GM23338 (cell line): ENCODE data around the gene TNFRSF4. TPM values are rescaled to one million over a fixed set of nuclear protein-coding genes. Genes with fewer than 3 reads are reported as not detected.

Experiments
- ATAC-seq: fragments of 200-7000 bp; cut with Tn5 transposase; 3 replicates; pipeline ENCODE4 v1.9.1; 2020
- DNase-seq: peaks from one replicate; pipeline ENCODE4 v3.0.0-alpha.2; 2015; ENCODE audit warnings: low spot score
- H2AFZ ChIP-seq: fragments of 200-600 bp; sonication (generic); 2 replicates; pipeline ENCODE4 v1.8.0; 2016; ENCODE audit warnings: antibody characterized with exemption, mild to moderate bottlenecking, moderate library complexity
- H3F3A ChIP-seq: fragments of 200-600 bp; sonication (generic); replicated peaks from 2 replicates; pipeline ENCODE4 v1.8.0; 2017; ENCODE audit warnings: antibody characterized with exemption, mixed run types, low read depth
- H3K27ac ChIP-seq: fragments of 200-600 bp; sonication (generic); 2 replicates; pipeline ENCODE4 v1.6.1; 2016; ENCODE audit warnings: low read depth
- H3K27me3 ChIP-seq: fragments of 200-600 bp; sonication (generic); 2 replicates; pipeline ENCODE4 v1.8.0; 2016; ENCODE audit warnings: mild to moderate bottlenecking, mixed run types, moderate library complexity; ENCODE audit not compliant: insufficient read depth
- H3K36me3 ChIP-seq: fragments of 200-600 bp; sonication (generic); 2 replicates; pipeline ENCODE4 v1.8.0; 2016; ENCODE audit warnings: mild to moderate bottlenecking; ENCODE audit not compliant: insufficient read depth
- H3K4me1 ChIP-seq: fragments of 200-600 bp; sonication (generic); 2 replicates; pipeline ENCODE4 v1.8.0; 2016; ENCODE audit warnings: mild to moderate bottlenecking, moderate library complexity; ENCODE audit not compliant: insufficient read depth
- H3K4me2 ChIP-seq: fragments of 200-600 bp; sonication (generic); 2 replicates; pipeline ENCODE4 v1.7.1; 2017; ENCODE audit warnings: mixed run types
- H3K4me3 ChIP-seq: fragments of 200-600 bp; sonication (generic); 2 replicates; pipeline ENCODE4 v1.6.1; 2016; ENCODE audit warnings: mixed run types
- H3K79me2 ChIP-seq: fragments of 200-600 bp; sonication (generic); replicated peaks from 2 replicates; pipeline ENCODE4 v1.8.0; 2017; ENCODE audit warnings: mild to moderate bottlenecking; ENCODE audit not compliant: insufficient read depth
- H3K9me2 ChIP-seq: fragments of 200-600 bp; sonication (generic); 2 replicates; pipeline ENCODE4 v1.8.0; 2017; ENCODE audit not compliant: insufficient read depth
- H4K20me1 ChIP-seq: fragments of 200-600 bp; sonication (generic); replicated peaks from 2 replicates; pipeline ENCODE4 v1.8.0; 2017; ENCODE audit warnings: mild to moderate bottlenecking; ENCODE audit not compliant: insufficient read depth
- H3K27ac Mint-ChIP-seq: 2 replicates; pipeline ENCODE4 v1.8.0; 2020; ENCODE audit warnings: inconsistent platforms, mild to moderate bottlenecking, moderate library complexity, mixed read lengths
- H3K27me3 Mint-ChIP-seq: 3 replicates; pipeline ENCODE4 v1.8.0; 2022; ENCODE audit warnings: low read depth, mild to moderate bottlenecking, moderate library complexity, mixed read lengths, inconsistent platforms; ENCODE audit not compliant: insufficient read depth, poor library complexity
- H3K36me3 Mint-ChIP-seq: 3 replicates; pipeline ENCODE4 v1.8.0; 2021; ENCODE audit warnings: low read depth, mild to moderate bottlenecking, inconsistent platforms, moderate library complexity, mixed read lengths
- H3K4me1 Mint-ChIP-seq: 3 replicates; pipeline ENCODE4 v1.8.0; 2020; ENCODE audit warnings: mild to moderate bottlenecking, inconsistent platforms, mixed read lengths
- H3K4me3 Mint-ChIP-seq: 3 replicates; pipeline ENCODE4 v1.8.0; 2021; ENCODE audit warnings: moderate library complexity, mild to moderate bottlenecking, inconsistent platforms, mixed read lengths
- H3K9me3 Mint-ChIP-seq: 3 replicates; pipeline ENCODE4 v1.8.0; 2020; ENCODE audit warnings: moderate library complexity, mild to moderate bottlenecking, inconsistent platforms, mixed read lengths
- EZH2 ChIP-seq: fragments of 200-600 bp; sonication (generic); IDR thresholded peaks from one replicate; pipeline ENCODE4 v1.8.0; 2017; ENCODE audit warnings: antibody characterized with exemption, mild to moderate bottlenecking, low read depth; ENCODE audit not compliant: unreplicated experiment
- EZH2phosphoT487 ChIP-seq: fragments of 200-600 bp; sonication (generic); IDR thresholded peaks from one replicate; pipeline ENCODE4 v1.8.1; 2018; ENCODE audit warnings: antibody characterized with exemption; ENCODE audit not compliant: unreplicated experiment
- JUNB ChIP-seq: IDR thresholded peaks from one replicate; pipeline ENCODE4 v1.6.1; 2016; ENCODE audit warnings: antibody characterized with exemption; ENCODE audit not compliant: unreplicated experiment
- POLR2AphosphoS5 ChIP-seq: IDR thresholded peaks from 2 replicates; pipeline ENCODE4 v1.6.1; 2016; ENCODE audit warnings: antibody characterized with exemption, low read depth
- ZNF331 ChIP-seq: fragments of 250-450 bp; sonication (Bioruptor Pico); IDR thresholded peaks from 2 replicates; pipeline ENCODE4 v1.5.0; 2020; ENCODE audit warnings: low read depth, mild to moderate bottlenecking, moderate library complexity
- polyA plus RNA-seq: library from polyadenylated mRNA; unstranded; fragments of >200 nt; fragmentation: Nextera tagmentation; extraction: Ambion mirVana; gene quantifications from 2 replicates; pipeline ENCODE4 v1.2.1, GENCODE V29; 2016
- total RNA-seq: library from RNA; depleted of rRNA; stranded (reverse); fragments of >200 nt; shearing (Covaris generic); gene quantifications from 2 replicates; pipeline ENCODE4 v1.2.3, GENCODE V29; 2014
- TF ChIP-seq, protein P1 (sequence below): fragments of 250-450 bp; sonication (Bioruptor Pico); IDR thresholded peaks from 2 replicates; pipeline ENCODE4 v1.5.0; 2020; ENCODE audit warnings: mild to moderate bottlenecking, moderate library complexity
- TF ChIP-seq, protein P2 (sequence below), 2 experiments: fragments of 200-600 bp in 1 of 2; sonication (generic) in 1 of 2; conservative IDR thresholded peaks; 2 replicates each; pipeline versions ENCODE4 v1.5.1 to v1.6.1; 2016 to 2017; ENCODE audit warnings: antibody characterized with exemption in 2 of 2, low read depth in 2 of 2, mild to moderate bottlenecking in 2 of 2, moderate library complexity in 1 of 2
- TF ChIP-seq, protein P3 (sequence below): IDR thresholded peaks from 2 replicates; pipeline ENCODE4 v1.6.1; 2016; ENCODE audit warnings: antibody characterized with exemption

The TNFRSF4 gene
- total and polyA plus RNA-seq, 2 experiments from 2014 or later, result not detected

DNA sequence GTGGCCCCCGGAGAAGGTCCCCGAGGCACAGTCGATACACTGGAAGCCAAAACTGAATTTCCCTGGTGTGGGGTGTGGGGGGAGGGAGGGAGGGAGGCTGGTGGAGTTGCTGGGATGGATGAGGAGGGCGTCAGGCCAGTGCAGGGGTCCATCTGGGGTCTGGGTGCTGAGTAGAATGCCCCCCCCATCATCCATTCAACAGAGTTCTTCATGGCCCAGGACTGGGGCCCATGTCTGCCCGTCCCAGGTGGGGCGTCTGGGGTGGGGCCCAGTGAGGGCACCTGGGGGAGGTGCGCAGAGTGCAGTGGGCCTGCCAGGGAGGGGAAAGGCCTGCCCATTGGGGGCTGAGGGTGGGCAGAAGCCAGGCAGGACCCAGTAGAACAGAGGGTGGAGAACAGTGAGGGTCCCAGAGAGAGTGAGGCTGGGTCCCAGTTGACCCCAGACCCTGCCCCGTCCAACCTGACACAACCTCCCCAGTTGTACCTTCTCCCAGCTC lies 9.5 kb downstream of the TNFRSF4 start (continued):
- TF ChIP-seq, protein P1, sequence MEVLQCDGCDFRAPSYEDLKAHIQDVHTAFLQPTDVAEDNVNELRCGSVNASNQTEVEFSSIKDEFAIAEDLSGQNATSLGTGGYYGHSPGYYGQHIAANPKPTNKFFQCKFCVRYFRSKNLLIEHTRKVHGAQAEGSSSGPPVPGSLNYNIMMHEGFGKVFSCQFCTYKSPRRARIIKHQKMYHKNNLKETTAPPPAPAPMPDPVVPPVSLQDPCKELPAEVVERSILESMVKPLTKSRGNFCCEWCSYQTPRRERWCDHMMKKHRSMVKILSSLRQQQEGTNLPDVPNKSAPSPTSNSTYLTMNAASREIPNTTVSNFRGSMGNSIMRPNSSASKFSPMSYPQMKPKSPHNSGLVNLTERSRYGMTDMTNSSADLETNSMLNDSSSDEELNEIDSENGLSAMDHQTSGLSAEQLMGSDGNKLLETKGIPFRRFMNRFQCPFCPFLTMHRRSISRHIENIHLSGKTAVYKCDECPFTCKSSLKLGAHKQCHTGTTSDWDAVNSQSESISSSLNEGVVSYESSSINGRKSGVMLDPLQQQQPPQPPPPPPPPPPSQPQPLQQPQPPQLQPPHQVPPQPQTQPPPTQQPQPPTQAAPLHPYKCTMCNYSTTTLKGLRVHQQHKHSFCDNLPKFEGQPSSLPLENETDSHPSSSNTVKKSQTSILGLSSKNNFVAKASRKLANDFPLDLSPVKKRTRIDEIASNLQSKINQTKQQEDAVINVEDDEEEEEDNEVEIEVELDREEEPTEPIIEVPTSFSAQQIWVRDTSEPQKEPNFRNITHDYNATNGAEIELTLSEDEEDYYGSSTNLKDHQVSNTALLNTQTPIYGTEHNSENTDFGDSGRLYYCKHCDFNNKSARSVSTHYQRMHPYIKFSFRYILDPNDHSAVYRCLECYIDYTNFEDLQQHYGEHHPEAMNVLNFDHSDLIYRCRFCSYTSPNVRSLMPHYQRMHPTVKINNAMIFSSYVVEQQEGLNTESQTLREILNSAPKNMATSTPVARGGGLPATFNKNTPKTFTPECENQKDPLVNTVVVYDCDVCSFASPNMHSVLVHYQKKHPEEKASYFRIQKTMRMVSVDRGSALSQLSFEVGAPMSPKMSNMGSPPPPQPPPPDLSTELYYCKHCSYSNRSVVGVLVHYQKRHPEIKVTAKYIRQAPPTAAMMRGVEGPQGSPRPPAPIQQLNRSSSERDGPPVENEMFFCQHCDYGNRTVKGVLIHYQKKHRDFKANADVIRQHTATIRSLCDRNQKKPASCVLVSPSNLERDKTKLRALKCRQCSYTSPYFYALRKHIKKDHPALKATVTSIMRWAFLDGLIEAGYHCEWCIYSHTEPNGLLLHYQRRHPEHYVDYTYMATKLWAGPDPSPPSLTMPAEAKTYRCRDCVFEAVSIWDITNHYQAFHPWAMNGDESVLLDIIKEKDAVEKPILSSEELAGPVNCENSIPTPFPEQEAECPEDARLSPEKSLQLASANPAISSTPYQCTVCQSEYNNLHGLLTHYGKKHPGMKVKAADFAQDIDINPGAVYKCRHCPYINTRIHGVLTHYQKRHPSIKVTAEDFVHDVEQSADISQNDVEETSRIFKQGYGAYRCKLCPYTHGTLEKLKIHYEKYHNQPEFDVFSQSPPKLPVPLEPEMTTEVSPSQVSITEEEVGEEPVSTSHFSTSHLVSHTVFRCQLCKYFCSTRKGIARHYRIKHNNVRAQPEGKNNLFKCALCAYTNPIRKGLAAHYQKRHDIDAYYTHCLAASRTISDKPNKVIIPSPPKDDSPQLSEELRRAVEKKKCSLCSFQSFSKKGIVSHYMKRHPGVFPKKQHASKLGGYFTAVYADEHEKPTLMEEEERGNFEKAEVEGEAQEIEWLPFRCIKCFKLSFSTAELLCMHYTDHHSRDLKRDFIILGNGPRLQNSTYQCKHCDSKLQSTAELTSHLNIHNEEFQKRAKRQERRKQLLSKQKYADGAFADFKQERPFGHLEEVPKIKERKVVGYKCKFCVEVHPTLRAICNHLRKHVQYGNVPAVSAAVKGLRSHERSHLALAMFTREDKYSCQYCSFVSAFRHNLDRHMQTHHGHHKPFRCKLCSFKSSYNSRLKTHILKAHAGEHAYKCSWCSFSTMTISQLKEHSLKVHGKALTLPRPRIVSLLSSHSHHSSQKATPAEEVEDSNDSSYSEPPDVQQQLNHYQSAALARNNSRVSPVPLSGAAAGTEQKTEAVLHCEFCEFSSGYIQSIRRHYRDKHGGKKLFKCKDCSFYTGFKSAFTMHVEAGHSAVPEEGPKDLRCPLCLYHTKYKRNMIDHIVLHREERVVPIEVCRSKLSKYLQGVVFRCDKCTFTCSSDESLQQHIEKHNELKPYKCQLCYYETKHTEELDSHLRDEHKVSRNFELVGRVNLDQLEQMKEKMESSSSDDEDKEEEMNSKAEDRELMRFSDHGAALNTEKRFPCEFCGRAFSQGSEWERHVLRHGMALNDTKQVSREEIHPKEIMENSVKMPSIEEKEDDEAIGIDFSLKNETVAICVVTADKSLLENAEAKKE (CRISPR knock-in tag), result no peak
- TF ChIP-seq EZH2, result no peak
- TF ChIP-seq JUNB, result no peak
- TF ChIP-seq, protein P2, sequence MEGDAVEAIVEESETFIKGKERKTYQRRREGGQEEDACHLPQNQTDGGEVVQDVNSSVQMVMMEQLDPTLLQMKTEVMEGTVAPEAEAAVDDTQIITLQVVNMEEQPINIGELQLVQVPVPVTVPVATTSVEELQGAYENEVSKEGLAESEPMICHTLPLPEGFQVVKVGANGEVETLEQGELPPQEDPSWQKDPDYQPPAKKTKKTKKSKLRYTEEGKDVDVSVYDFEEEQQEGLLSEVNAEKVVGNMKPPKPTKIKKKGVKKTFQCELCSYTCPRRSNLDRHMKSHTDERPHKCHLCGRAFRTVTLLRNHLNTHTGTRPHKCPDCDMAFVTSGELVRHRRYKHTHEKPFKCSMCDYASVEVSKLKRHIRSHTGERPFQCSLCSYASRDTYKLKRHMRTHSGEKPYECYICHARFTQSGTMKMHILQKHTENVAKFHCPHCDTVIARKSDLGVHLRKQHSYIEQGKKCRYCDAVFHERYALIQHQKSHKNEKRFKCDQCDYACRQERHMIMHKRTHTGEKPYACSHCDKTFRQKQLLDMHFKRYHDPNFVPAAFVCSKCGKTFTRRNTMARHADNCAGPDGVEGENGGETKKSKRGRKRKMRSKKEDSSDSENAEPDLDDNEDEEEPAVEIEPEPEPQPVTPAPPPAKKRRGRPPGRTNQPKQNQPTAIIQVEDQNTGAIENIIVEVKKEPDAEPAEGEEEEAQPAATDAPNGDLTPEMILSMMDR (conservative IDR thresholded peaks at IDR 0.05; ENCODE audit: low read depth in 2 of 2), result no peak

DNA sequence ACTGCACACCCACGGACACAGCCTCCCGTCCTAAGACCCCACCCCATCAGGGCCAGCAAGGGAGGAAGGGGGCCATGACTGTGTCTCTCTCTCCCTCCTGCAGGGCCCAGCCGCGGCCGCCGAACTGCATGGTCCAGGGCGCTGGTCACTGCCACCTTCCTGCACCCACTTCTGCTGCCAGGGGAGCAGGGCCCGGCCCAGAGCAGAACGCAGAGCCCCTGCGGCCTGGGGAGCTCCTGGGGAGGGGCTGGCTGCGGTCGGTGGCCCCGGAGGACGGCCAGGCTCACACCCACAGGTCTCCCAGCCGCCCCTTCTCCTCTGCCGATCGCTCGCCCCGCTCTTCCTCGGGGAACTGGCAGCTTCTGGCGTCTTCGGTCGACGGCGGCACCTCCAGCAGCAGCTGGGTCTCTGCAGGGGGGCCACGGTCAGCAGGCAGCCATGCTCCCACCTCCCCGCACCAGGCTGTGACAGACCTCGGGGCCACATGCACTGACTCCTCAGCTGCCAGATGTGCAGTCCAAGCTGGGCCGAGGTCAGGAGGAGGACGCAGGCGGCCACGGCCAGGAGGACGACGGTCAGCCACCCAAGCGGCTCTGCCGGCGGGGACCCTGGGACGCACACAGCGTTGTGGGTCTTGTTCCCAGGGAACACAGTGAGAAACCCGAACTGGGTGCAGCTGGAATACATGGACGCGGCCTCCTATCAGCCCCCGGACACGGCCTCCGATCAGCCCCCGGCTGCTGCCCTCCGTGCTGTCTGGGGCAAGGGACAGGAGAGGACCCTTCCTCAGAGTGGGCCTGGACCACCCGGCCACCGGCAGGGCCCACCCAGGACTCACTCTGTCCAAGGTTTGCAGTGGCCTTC lies 10.2 kb downstream of the TNFRSF4 start:
- H3K4me1 ChIP-seq, result no peaks in the 10 kb centered on the region
- no peak overlapping the region for H3K27ac Mint-ChIP-seq
- H3K4me3 Mint-ChIP-seq, result no peak overlapping the region
- H3K79me2 ChIP-seq, result no peaks in the 10 kb centered on the region
- ATAC-seq (no peak), DNase-seq (no peak)
- no peaks in the 10 kb centered on the region for H3K9me2 ChIP-seq
- no peak overlapping the region for H2AFZ ChIP-seq
- no peaks in the 10 kb centered on the region for H3K36me3 Mint-ChIP-seq
- no peaks in the 10 kb centered on the region; the same call in 2 of the 3 replicates for H3K9me3 Mint-ChIP-seq
- no peaks in the 10 kb centered on the region for H4K20me1 ChIP-seq
- no peaks in the 10 kb centered on the region for H3K36me3 ChIP-seq
- H3F3A ChIP-seq, result no peaks in the 10 kb centered on the region
- H3K4me3 ChIP-seq, result no peak overlapping the region
- H3K27ac ChIP-seq, result no peak overlapping the region
- no peaks in the 10 kb centered on the region; the same call in 2 of the 3 replicates for H3K4me1 Mint-ChIP-seq
- H3K27me3 Mint-ChIP-seq, result peaks cover 8% of the 10 kb centered on the region
- no peak overlapping the region for H3K4me2 ChIP-seq
- H3K27me3 ChIP-seq, result peaks cover 13% of the 10 kb centered on the region; the same call in 1 of the 2 replicates
- TF ChIP-seq, protein P3, sequence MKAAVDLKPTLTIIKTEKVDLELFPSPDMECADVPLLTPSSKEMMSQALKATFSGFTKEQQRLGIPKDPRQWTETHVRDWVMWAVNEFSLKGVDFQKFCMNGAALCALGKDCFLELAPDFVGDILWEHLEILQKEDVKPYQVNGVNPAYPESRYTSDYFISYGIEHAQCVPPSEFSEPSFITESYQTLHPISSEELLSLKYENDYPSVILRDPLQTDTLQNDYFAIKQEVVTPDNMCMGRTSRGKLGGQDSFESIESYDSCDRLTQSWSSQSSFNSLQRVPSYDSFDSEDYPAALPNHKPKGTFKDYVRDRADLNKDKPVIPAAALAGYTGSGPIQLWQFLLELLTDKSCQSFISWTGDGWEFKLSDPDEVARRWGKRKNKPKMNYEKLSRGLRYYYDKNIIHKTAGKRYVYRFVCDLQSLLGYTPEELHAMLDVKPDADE, result no peak
- TF ChIP-seq EZH2 (no peak), EZH2phosphoT487 (no peak), ZNF331 (CRISPR knock-in tag) (no peak), POLR2AphosphoS5 (no peak)
